ENCODE data around the gene ACTR3. TPM values are rescaled to one million over a fixed set of nuclear protein-coding genes. Genes with fewer than 3 reads are reported as not detected.
"Not testable (repeated sequence)": the region's sequence is repeated elsewhere in the genome, so short reads cannot be mapped to it uniquely, and the experiment has no call there.

ACTR3 gene
- 100 to 1,000 TPM in 1 of 4 donors, 10 to 100 TPM in 3; 73.0 to 106 (median 89.7) TPM for total RNA-seq

GRCh38 chr2:113889471-113890252 lies at the start of gene ACTR3:
TSS of gene ACTR3 (plus strand) at chr2:113890089. CDS start at chr2:113890280, 191 bp downstream.
- Histone ChIP-seq H3K27ac (peak within 1 kb of the TSS; percentile 92 to 99 (median 96)), H3K27me3 (no peaks in the 10 kb centered on the region), H3K4me3 (peak within 1 kb of the TSS; percentile 81 to 97 (median 90)), H3K4me1 (peaks cover 0 to 62% (median 25%) of the 10 kb centered on the region in 4 donors), H3K36me3 (no peaks in the 10 kb centered on the region), H3K9me3 (no peaks in the 10 kb centered on the region)
- peak; percentile 94 to 99 for DNase-seq (ENCODE audit: low spot score in 2 of 2)
- peak; percentile 82 to 92 for TF ChIP-seq POLR2A (IDR thresholded peaks at IDR 0.05)
- peak in 2 of 5 experiments; percentile 43 to 46 for TF ChIP-seq CTCF (IDR thresholded peaks at IDR 0.05)
- TF ChIP-seq EP300 (IDR thresholded peaks at IDR 0.05) = peak; percentile 83 to 97
- WGBS, 2 donors = 0 to 1% methylated on average over 41 to 49 of the region's 51 CpGs

- DNase-seq (ENCODE audit: low spot score in 2 of 2) = no peak
- Histone ChIP-seq H3K9me3 (no peaks in the 10 kb centered on the region), H3K4me1 (no peaks in the 10 kb centered on the region), H3K27me3 (no peaks in the 10 kb centered on the region), H3K4me3 (no peak overlapping the region), H3K36me3 (no peaks in the 10 kb centered on the region), H3K27ac (no peak overlapping the region)
- TF ChIP-seq POLR2A (IDR thresholded peaks at IDR 0.05) (no peak), CTCF (IDR thresholded peaks at IDR 0.05) (no peak), EP300 (IDR thresholded peaks at IDR 0.05) (no peak)
- WGBS, 2 donors = 90 to 91% methylated on average over 7 of the region's 7 CpGs
Measured at GRCh38 chr2:113840518-113840917, 49.4 kb upstream of the ACTR3 start.

- no peak for DNase-seq (ENCODE audit: low spot score in 2 of 2)
- 75 to 79% methylated on average over 14 of the region's 14 CpGs for WGBS, 2 donors
- Histone ChIP-seq H3K9me3 (no peaks in the 10 kb centered on the region), H3K27ac (no peak overlapping the region), H3K27me3 (no peaks in the 10 kb centered on the region), H3K4me3 (no peak overlapping the region), H3K36me3 (no peaks in the 10 kb centered on the region), H3K4me1 (no peaks in the 10 kb centered on the region)
- no peak for TF ChIP-seq EP300 (IDR thresholded peaks at IDR 0.05)
- TF ChIP-seq CTCF (IDR thresholded peaks at IDR 0.05) = no peak
- TF ChIP-seq POLR2A (IDR thresholded peaks at IDR 0.05) = no peak
Measured at GRCh38 chr2:113842919-113843736, 46.8 kb upstream of the ACTR3 start.

GRCh38 chr2:113843737-113844050 lies 46.2 kb upstream of the ACTR3 start:
- not testable (repeated sequence) for H3K27ac ChIP-seq; H3K27me3 ChIP-seq; H3K36me3 ChIP-seq; H3K9me3 ChIP-seq; H3K4me1 ChIP-seq; DNase-seq (ENCODE audit: low spot score in 2 of 2); H3K4me3 ChIP-seq
- WGBS, 2 donors = 69 to 88% methylated on average over 4 of the region's 4 CpGs

GRCh38 chr2:113845261-113845660 lies 44.6 kb upstream of the ACTR3 start:
- no peak overlapping the region for H3K27ac ChIP-seq
- H3K36me3 ChIP-seq = no peaks in the 10 kb centered on the region
- no peaks in the 10 kb centered on the region for H3K4me1 ChIP-seq
- no peak overlapping the region for H3K4me3 ChIP-seq
- H3K27me3 ChIP-seq = no peaks in the 10 kb centered on the region
- TF ChIP-seq CTCF (IDR thresholded peaks at IDR 0.05) (no peak), POLR2A (IDR thresholded peaks at IDR 0.05) (no peak), EP300 (IDR thresholded peaks at IDR 0.05) (no peak)
- DNase-seq (ENCODE audit: low spot score in 2 of 2) = no peak
- H3K9me3 ChIP-seq = no peaks in the 10 kb centered on the region
- WGBS, 2 donors = 64 to 81% methylated on average over 3 of the region's 3 CpGs

- H3K4me3 ChIP-seq; H3K9me3 ChIP-seq; H3K27me3 ChIP-seq; DNase-seq (ENCODE audit: low spot score in 2 of 2); H3K27ac ChIP-seq; H3K36me3 ChIP-seq; H3K4me1 ChIP-seq: not testable (repeated sequence)
- WGBS, 2 donors = 75 to 79% methylated on average over 4 of the region's 4 CpGs
Measured at GRCh38 chr2:113845796-113846195, 44.1 kb upstream of the ACTR3 start.
